GM19035 (cell line): ENCODE results near the gene TNFRSF25.

Experiments
- ATAC-seq: cut with Tn5 transposase; IDR thresholded peaks from one replicate; pipeline ENCODE4 v1.9.1; 2021; ENCODE audit not compliant: unreplicated experiment

The TNFRSF25 gene

GRCh38 chr1:6488602-6489382, 22.8 kb upstream of the TNFRSF25 start:
- no peak for ATAC-seq

- no peak for ATAC-seq
Observed at GRCh38 chr1:6487804-6488484, 22.0 kb upstream of the TNFRSF25 start.

- no peak for ATAC-seq
Observed at GRCh38 chr1:6486433-6487011, 20.5 kb upstream of the TNFRSF25 start.

- ATAC-seq = no peak
Observed at GRCh38 chr1:6485168-6486101, 19.5 kb upstream of the TNFRSF25 start.

- no peak for ATAC-seq
Observed at GRCh38 chr1:6484826-6485167, 18.8 kb upstream of the TNFRSF25 start.

GRCh38 chr1:6483761-6484117, 17.8 kb upstream of the TNFRSF25 start:
- no peak for ATAC-seq

GRCh38 chr1:6483017-6483760, 17.2 kb upstream of the TNFRSF25 start:
- no peak for ATAC-seq

GRCh38 chr1:6481820-6482219, 15.8 kb upstream of the TNFRSF25 start:
- ATAC-seq = no peak

GRCh38 chr1:6477039-6477820, 11.3 kb upstream of the TNFRSF25 start:
- ATAC-seq = no peak

- no peak for ATAC-seq
Observed at GRCh38 chr1:6476483-6476882, 10.5 kb upstream of the TNFRSF25 start.

- ATAC-seq = peak; percentile 65
Observed at GRCh38 chr1:6475381-6476133, 9.6 kb upstream of the TNFRSF25 start.

- no peak for ATAC-seq
Observed at GRCh38 chr1:6474815-6475282, 8.9 kb upstream of the TNFRSF25 start.

GRCh38 chr1:6473974-6474814, 8.2 kb upstream of the TNFRSF25 start:
- ATAC-seq = no peak

- ATAC-seq = no peak
Observed at GRCh38 chr1:6473156-6473555, 7.2 kb upstream of the TNFRSF25 start.

GRCh38 chr1:6472391-6472790, 6.4 kb upstream of the TNFRSF25 start:
- ATAC-seq = no peak

- no peak for ATAC-seq
Observed at GRCh38 chr1:6471970-6472368, 6.0 kb upstream of the TNFRSF25 start.

- ATAC-seq = no peak
Observed at GRCh38 chr1:6471086-6471969, 5.4 kb upstream of the TNFRSF25 start.
